ENCODE results near the gene GAL3ST2.
"Not testable (repeated sequence)": the region's sequence is repeated elsewhere in the genome, so short reads cannot be mapped to it uniquely, and the experiment has no call there.

Gene GAL3ST2

GRCh38 chr2:241803387-241804325 is 27.0 kb downstream of the GAL3ST2 start:
- in situ Hi-C loops (cut with MboI; ENCODE audit: low sequenced_read_pairs, unreplicated experiment), result no loop called here
- TF ChIP-seq CTCF (IDR thresholded peaks at IDR 0.05; ENCODE audit: borderline replicate concordance, control extremely low read depth, extremely low read depth, insufficient read depth, missing control alignments), result no peak
- DNase-seq (ENCODE audit: low spot score), result peak; percentile 77

GRCh38 chr2:241804326-241805229 is 28.0 kb downstream of the GAL3ST2 start:
- DNase-seq (ENCODE audit: low spot score), result peak; percentile 62
- in situ Hi-C loops (cut with MboI; ENCODE audit: low sequenced_read_pairs, unreplicated experiment), result no loop called here
- TF ChIP-seq CTCF (IDR thresholded peaks at IDR 0.05; ENCODE audit: borderline replicate concordance, control extremely low read depth, extremely low read depth, insufficient read depth, missing control alignments), result peak; percentile 19

GRCh38 chr2:241806217-241806616 is 29.6 kb downstream of the GAL3ST2 start:
- in situ Hi-C loops (cut with MboI; ENCODE audit: low sequenced_read_pairs, unreplicated experiment); DNase-seq (ENCODE audit: low spot score): not testable (repeated sequence)

- no peak for DNase-seq (ENCODE audit: low spot score)
- TF ChIP-seq CTCF (IDR thresholded peaks at IDR 0.05; ENCODE audit: borderline replicate concordance, control extremely low read depth, extremely low read depth, insufficient read depth, missing control alignments), result no peak
- in situ Hi-C loops (cut with MboI; ENCODE audit: low sequenced_read_pairs, unreplicated experiment), result no loop called here
Measured at GRCh38 chr2:241808051-241808720, 31.6 kb downstream of the GAL3ST2 start.

GRCh38 chr2:241808721-241809382 is 32.2 kb downstream of the GAL3ST2 start, which contains the start of gene NEU4:
TSS of gene NEU4 (plus strand) at chr2:241809193. CDS start at chr2:241814485, 5,292 bp downstream.
- DNase-seq (ENCODE audit: low spot score), result no peak
- TF ChIP-seq CTCF (IDR thresholded peaks at IDR 0.05; ENCODE audit: borderline replicate concordance, control extremely low read depth, extremely low read depth, insufficient read depth, missing control alignments), result no peak
- in situ Hi-C loops (cut with MboI; ENCODE audit: low sequenced_read_pairs, unreplicated experiment), result no loop called here

- no peak for TF ChIP-seq CTCF (IDR thresholded peaks at IDR 0.05; ENCODE audit: borderline replicate concordance, control extremely low read depth, extremely low read depth, insufficient read depth, missing control alignments)
- peak; percentile 41 for DNase-seq (ENCODE audit: low spot score)
Measured at GRCh38 chr2:241809383-241810306, 33.0 kb downstream of the GAL3ST2 start.

More at GRCh38 chr2:241809383-241810306, 33.0 kb downstream of the GAL3ST2 start:
- in situ Hi-C loops (cut with MboI; ENCODE audit: low sequenced_read_pairs, unreplicated experiment), result no loop called here
